NCI-H187 (cell line): ENCODE data around the gene MASP2.
"Not testable (repeated sequence)": the region's sequence is repeated elsewhere in the genome, so short reads cannot be mapped to it uniquely, and the experiment has no call there.

Experiments used
- DNase-seq, 2 experiments: peaks; one replicate each; lab custom pipeline; 2025; lab: John Stamatoyannopoulos, UW

Gene MASP2

GRCh38 chr1:11037740-11038182, 9.3 kb downstream of the MASP2 start:
- DNase-seq, result peak; percentile 60 to 76

- not testable (repeated sequence) for DNase-seq
Observed at GRCh38 chr1:11037019-11037739, 9.9 kb downstream of the MASP2 start.

- DNase-seq, result no peak
Observed at GRCh38 chr1:11031624-11032262, 15.3 kb downstream of the MASP2 start.

GRCh38 chr1:11030865-11031264, 16.2 kb downstream of the MASP2 start:
- DNase-seq, result no peak

- no peak for DNase-seq
Observed at GRCh38 chr1:11028018-11028417, 19.0 kb downstream of the MASP2 start.

GRCh38 chr1:11027316-11027715, 19.7 kb downstream of the MASP2 start:
- no peak for DNase-seq

- DNase-seq, result no peak
Observed at GRCh38 chr1:11026903-11027302, 20.1 kb downstream of the MASP2 start.

- DNase-seq, result no peak
Observed at GRCh38 chr1:11026052-11026451, 21.0 kb downstream of the MASP2 start.

GRCh38 chr1:11025618-11026017, 21.4 kb downstream of the MASP2 start:
- no peak for DNase-seq

GRCh38 chr1:11024874-11025203, 22.2 kb downstream of the MASP2 start:
- no peak for DNase-seq

GRCh38 chr1:11024154-11024873, 22.7 kb downstream of the MASP2 start:
- DNase-seq, result no peak

- DNase-seq, result no peak
Observed at GRCh38 chr1:11023201-11023600, 23.8 kb downstream of the MASP2 start.

- no peak for DNase-seq
Observed at GRCh38 chr1:11019971-11020370, 27.1 kb downstream of the MASP2 start.

- not testable (repeated sequence) for DNase-seq
Observed at GRCh38 chr1:11019358-11019757, 27.7 kb downstream of the MASP2 start.

- DNase-seq, result no peak
Observed at GRCh38 chr1:11013160-11013531, 33.9 kb downstream of the MASP2 start.

GRCh38 chr1:11012260-11013159, 34.5 kb downstream of the MASP2 start, which contains the start of gene TARDBP:
Gene TARDBP (plus strand): TSS chr1:11012654. CDS start chr1:11013728, 1,074 bp downstream.
- peak; percentile 79 to 94 for DNase-seq

GRCh38 chr1:11000526-11000925, 46.5 kb downstream of the MASP2 start:
- DNase-seq, result no peak

- no peak for DNase-seq
Observed at GRCh38 chr1:10996100-10996499, 50.9 kb downstream of the MASP2 start.

GRCh38 chr1:10992864-10993263, 54.2 kb downstream of the MASP2 start:
- DNase-seq, result no peak

- not testable (repeated sequence) for DNase-seq
Observed at GRCh38 chr1:10992004-10992403, 55.0 kb downstream of the MASP2 start.

GRCh38 chr1:10990828-10991227, 56.2 kb downstream of the MASP2 start:
- no peak for DNase-seq
